IPS DF 4.7 (cell line): ENCODE data around the gene KLHL29.

Source experiments
- DNase-seq: peaks from one replicate; pipeline ENCODE4 v3.0.0-alpha.2; 2013; ENCODE audit warnings: low spot score; ENCODE audit errors: extremely low read depth

Gene KLHL29

GRCh38 chr2:23753291-23754010 lies 368.5 kb downstream of the KLHL29 start:
- DNase-seq = no peak

- DNase-seq = no peak
Measured at GRCh38 chr2:23754970-23755369, 370.0 kb downstream of the KLHL29 start.

GRCh38 chr2:23756593-23757292 lies 371.8 kb downstream of the KLHL29 start:
- no peak for DNase-seq

GRCh38 chr2:23757686-23758433 lies 372.9 kb downstream of the KLHL29 start:
- no peak for DNase-seq
